ENCODE results near the gene XRCC3. TPM values are rescaled to one million over a fixed set of nuclear protein-coding genes. Genes with fewer than 3 reads are reported as not detected.

XRCC3 gene
- polyA plus RNA-seq, 3 donors, result 0.66 to 8.1 (median 2.0) TPM

DNA sequence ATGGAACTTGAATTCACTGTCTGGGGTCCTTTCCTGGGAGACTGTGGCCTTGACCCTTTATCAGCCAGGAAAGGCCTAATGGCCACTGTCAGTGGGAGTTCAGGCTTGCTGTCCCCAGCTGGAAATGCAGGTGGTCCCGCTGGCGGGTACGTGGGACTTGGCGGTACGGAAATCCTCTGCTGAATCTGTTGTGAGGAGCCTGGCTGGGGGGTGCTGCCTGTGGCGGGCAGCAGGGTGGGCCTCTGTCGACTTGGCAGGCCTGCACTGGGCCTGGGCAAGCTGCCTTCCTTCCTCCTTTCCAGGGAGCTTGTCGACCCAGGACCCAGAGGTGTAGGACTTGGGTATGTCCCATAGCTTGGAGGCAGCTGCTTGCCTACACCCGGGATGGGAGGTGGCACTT lies 26.6 kb upstream of the XRCC3 start:
- Histone ChIP-seq H4K20me1 (ENCODE audit: insufficient read depth, low read length) (no peaks in the 10 kb centered on the region), H3K4me3 (replicated peaks in 1 of 3; ENCODE audit: low read depth in 2 of 3, low read length in 3 of 3) (no peak overlapping the region), H3K4me1 (ENCODE audit: control insufficient read depth in 1 of 2, insufficient read depth in 2 of 2, low read length in 2 of 2) (no peaks in the 10 kb centered on the region), H2AFZ (ENCODE audit: insufficient read depth, low read depth, low read length, poor library complexity, severe bottlenecking) (no peak overlapping the region), H3K27ac (ENCODE audit: low read depth in 1 of 2, low read length in 2 of 2) (no peak overlapping the region), H3K4me2 (replicated peaks; ENCODE audit: extremely low read depth, low read length, poor library complexity, severe bottlenecking) (no peak overlapping the region), H3K9ac (ENCODE audit: insufficient read depth, low read length, poor library complexity, severe bottlenecking) (no peak overlapping the region), H3K79me2 (ENCODE audit: insufficient read depth, low read length) (no peaks in the 10 kb centered on the region), H3K27me3 (ENCODE audit: control insufficient read depth in 2 of 2, insufficient read depth in 2 of 2, low read length in 2 of 2) (no peaks in the 10 kb centered on the region), H3K36me3 (replicated peaks in 1 of 2; ENCODE audit: control insufficient read depth in 1 of 2, insufficient read depth in 2 of 2, low read length in 2 of 2) (no peaks in the 10 kb centered on the region), H3K9me3 (replicated peaks in 1 of 2; ENCODE audit: control insufficient read depth in 1 of 2, insufficient read depth in 1 of 2, low read length in 2 of 2) (no peaks in the 10 kb centered on the region)
- H3K36me3 Mint-ChIP-seq, result no peaks in the 10 kb centered on the region
- H3K9me3 Mint-ChIP-seq, result no peaks in the 10 kb centered on the region
- intact Hi-C loops (cut with micrococcal nuclease), result no loop called here
- peaks cover 3 to 9% (median 8%) of the 10 kb centered on the region in 3 donors for H3K27me3 Mint-ChIP-seq (ENCODE audit: low read depth in 3 of 3)
- no peak for TF ChIP-seq CTCF (IDR thresholded peaks at IDR 0.05)
- H3K4me3 Mint-ChIP-seq, result no peak overlapping the region
- DNase-seq, result no peak
- no peak overlapping the region for H3K27ac Mint-ChIP-seq
- peaks cover 7% of the 10 kb centered on the region for H3K4me1 Mint-ChIP-seq
- WGBS (ENCODE audit: insufficient coverage), result 94% methylated on average over 6 of the region's 9 CpGs

GRCh38 chr14:103740991-103741689 lies 25.9 kb upstream of the XRCC3 start:
- H3K4me3 Mint-ChIP-seq, result no peak overlapping the region
- WGBS (ENCODE audit: insufficient coverage), result 62% methylated on average over 6 of the region's 14 CpGs
- no peaks in the 10 kb centered on the region for H3K9me3 ChIP-seq (replicated peaks in 1 of 2; ENCODE audit: control insufficient read depth in 1 of 2, insufficient read depth in 1 of 2, low read length in 2 of 2)
- no peaks in the 10 kb centered on the region for H3K4me1 ChIP-seq (ENCODE audit: control insufficient read depth in 1 of 2, insufficient read depth in 2 of 2, low read length in 2 of 2)
- H3K36me3 ChIP-seq (replicated peaks in 1 of 2; ENCODE audit: control insufficient read depth in 1 of 2, insufficient read depth in 2 of 2, low read length in 2 of 2), result no peaks in the 10 kb centered on the region
- intact Hi-C loops (cut with micrococcal nuclease), result no loop called here
- no peak for TF ChIP-seq CTCF (IDR thresholded peaks at IDR 0.05)
- peaks cover 3 to 9% (median 6%) of the 10 kb centered on the region in 3 donors for H3K27me3 Mint-ChIP-seq (ENCODE audit: low read depth in 3 of 3)
- H3K4me2 ChIP-seq (replicated peaks; ENCODE audit: extremely low read depth, low read length, poor library complexity, severe bottlenecking), result no peak overlapping the region
- no peak overlapping the region for H2AFZ ChIP-seq (ENCODE audit: insufficient read depth, low read depth, low read length, poor library complexity, severe bottlenecking)
- H3K79me2 ChIP-seq (ENCODE audit: insufficient read depth, low read length), result no peaks in the 10 kb centered on the region
- H3K9me3 Mint-ChIP-seq, result no peaks in the 10 kb centered on the region
- no peak overlapping the region for H3K27ac ChIP-seq (ENCODE audit: low read depth in 1 of 2, low read length in 2 of 2)
- no peak overlapping the region for H3K27ac Mint-ChIP-seq
- H4K20me1 ChIP-seq (ENCODE audit: insufficient read depth, low read length), result no peaks in the 10 kb centered on the region
- H3K4me3 ChIP-seq (replicated peaks in 1 of 3; ENCODE audit: low read depth in 2 of 3, low read length in 3 of 3), result no peak overlapping the region
- H3K9ac ChIP-seq (ENCODE audit: insufficient read depth, low read length, poor library complexity, severe bottlenecking), result no peak overlapping the region
- no peaks in the 10 kb centered on the region for H3K27me3 ChIP-seq (ENCODE audit: control insufficient read depth in 2 of 2, insufficient read depth in 2 of 2, low read length in 2 of 2)
- H3K4me1 Mint-ChIP-seq, result peaks cover 7% of the 10 kb centered on the region
- H3K36me3 Mint-ChIP-seq, result no peaks in the 10 kb centered on the region
- no peak for DNase-seq
